ENCODE data around the gene NECTIN2. TPM values are rescaled to one million over a fixed set of nuclear protein-coding genes. Genes with fewer than 3 reads are reported as not detected.

Gene NECTIN2
- polyA plus RNA-seq, 2 of the 4 experiments (the other 2 are of a cell fraction), result 69.4 to 89.6 TPM

GRCh38 chr19:44796701-44797115 lies 49.4 kb upstream of the NECTIN2 start:
- ChIA-PET CTCF (interaction anchor here (0.9 to 48.5 kb wide), 9 partner anchors 9 to 142 kb away, joined by 4 to 1899 read pairs (median 11); partner anchors contain the start of genes BCAM and CBLC), POLR2A (no interaction called here)
- Histone ChIP-seq H3K9me3 (no peaks in the 10 kb centered on the region), H3K27ac (peak overlapping the region; percentile 47 to 83; a peak in 5 of 6 replicates), H3K4me3 (no peak overlapping the region), H3K4me2 (peak overlapping the region; percentile 20), H3K4me1 (peaks cover 19% of the 10 kb centered on the region)
- ATAC-seq (peak in 1 of 2 experiments; percentile 24; a peak in 2 of 6 replicates), FAIRE-seq (no peak), DNase-seq (ENCODE audit: low read depth in 1 of 2, low spot score in 1 of 2) (peak in 1 of 2 experiments; percentile 63)
- TF ChIP-seq HOXB5 (CRISPR knock-in tag; IDR thresholded peaks at IDR 0.05) (no peak), RNF2 (IDR thresholded peaks at IDR 0.05; ENCODE audit: borderline replicate concordance, low read depth) (no peak), CBX8 (IDR thresholded peaks at IDR 0.05) (no peak), MAFK (IDR thresholded peaks at IDR 0.05; ENCODE audit: partially characterized antibody) (no peak)
- 26% methylated on average over 10 of the region's 12 CpGs for WGBS (ENCODE audit: missing lambda C conversion rate)

DNA sequence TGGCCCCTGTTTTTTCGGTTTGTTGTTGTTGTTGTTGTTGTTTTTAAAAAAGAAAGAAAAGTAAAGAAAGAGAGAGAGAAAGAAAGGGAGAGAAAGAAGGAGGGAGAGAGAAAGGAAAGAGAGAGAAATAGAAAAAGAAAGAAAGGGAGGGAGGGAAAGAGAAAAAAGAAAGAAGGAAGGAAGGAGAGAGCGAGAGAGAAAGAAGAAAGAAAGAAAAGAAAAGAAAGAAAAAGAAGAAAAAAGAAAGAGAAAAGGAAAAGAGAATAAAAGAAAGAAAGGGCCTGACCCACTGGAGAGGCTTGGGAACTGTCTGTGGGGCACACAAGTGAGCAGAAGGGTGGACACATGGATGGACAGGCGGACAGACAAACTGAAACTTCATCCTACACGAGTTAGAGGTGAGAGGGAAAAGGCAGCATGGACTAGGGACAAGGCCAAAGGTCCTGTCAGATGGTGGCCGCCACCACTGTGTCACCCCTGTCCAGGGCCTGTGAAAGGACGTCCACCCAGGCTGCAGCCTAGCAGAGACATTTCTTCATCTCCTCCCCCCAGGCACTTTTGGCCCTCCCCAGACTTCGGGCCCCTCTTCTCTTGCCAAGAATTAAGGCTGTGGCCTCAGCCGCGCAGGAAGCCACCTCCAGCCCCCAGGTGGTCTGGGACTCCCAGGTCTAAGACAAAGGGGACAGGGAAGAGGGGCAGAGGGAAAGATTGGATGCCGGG lies 46.3 kb upstream of the NECTIN2 start:
- POLR2A ChIA-PET, result no interaction called here
- no peak for TF ChIP-seq PBX3 (IDR thresholded peaks at IDR 0.05)
- TF ChIP-seq KDM1A (IDR thresholded peaks at IDR 0.05; ENCODE audit: low read depth), result no peak
- TF ChIP-seq ESRRA (IDR thresholded peaks at IDR 0.05; ENCODE audit: borderline replicate concordance, low read length), result no peak
- no peak for TF ChIP-seq GATA3 (IDR thresholded peaks at IDR 0.05; ENCODE audit: borderline replicate concordance)
- TF ChIP-seq NFE2L2 (conservative IDR thresholded peaks at IDR 0.05; ENCODE audit: low read length), result no peak
- no peak for DNase-seq (ENCODE audit: low read depth in 1 of 2, low spot score in 1 of 2)
- Histone ChIP-seq H3K4me1 (peaks cover 19% of the 10 kb centered on the region), H3K27ac (peak overlapping the region; percentile 62 to 79; a peak in 5 of 6 replicates), H3K9me3 (0 out of 3 replicates have a peak, but pooled peaks cover 6% of the 10 kb centered on the region), H3K4me2 (peak overlapping the region; percentile 37; the same call in 2 of the 3 replicates), H3K4me3 (no peak overlapping the region)
- FAIRE-seq, result no peak
- 46% methylated on average over 10 of the region's 10 CpGs for WGBS (ENCODE audit: missing lambda C conversion rate)
- peak; percentile 26 to 32; a peak in 5 of 6 replicates for ATAC-seq
- CTCF ChIA-PET, result interaction anchor here (0.8 to 9.1 kb wide), 8 partner anchors 7 to 111 kb away, joined by 3 to 170 read pairs (median 16); partner anchors contain the start of gene BCAM

GRCh38 chr19:44800461-44800860 lies 45.6 kb upstream of the NECTIN2 start:
- Histone ChIP-seq H3K27ac (peak overlapping the region; percentile 62 to 79; a peak in 5 of 6 replicates), H3K4me2 (peak overlapping the region; percentile 37; the same call in 2 of the 3 replicates), H3K4me1 (peaks cover 19% of the 10 kb centered on the region), H3K9me3 (0 out of 3 replicates have a peak, but pooled peaks cover 6% of the 10 kb centered on the region), H3K4me3 (no peak overlapping the region)
- peak; percentile 90 for FAIRE-seq
- peak; percentile 95 to 98 for ATAC-seq
- 0 out of 2 replicates have a peak, but pooled peaks have one; percentile 42 for TF ChIP-seq ATOH8 (CRISPR knock-in tag; IDR thresholded peaks at IDR 0.05; ENCODE audit: low read depth)
- TF ChIP-seq, protein P1, sequence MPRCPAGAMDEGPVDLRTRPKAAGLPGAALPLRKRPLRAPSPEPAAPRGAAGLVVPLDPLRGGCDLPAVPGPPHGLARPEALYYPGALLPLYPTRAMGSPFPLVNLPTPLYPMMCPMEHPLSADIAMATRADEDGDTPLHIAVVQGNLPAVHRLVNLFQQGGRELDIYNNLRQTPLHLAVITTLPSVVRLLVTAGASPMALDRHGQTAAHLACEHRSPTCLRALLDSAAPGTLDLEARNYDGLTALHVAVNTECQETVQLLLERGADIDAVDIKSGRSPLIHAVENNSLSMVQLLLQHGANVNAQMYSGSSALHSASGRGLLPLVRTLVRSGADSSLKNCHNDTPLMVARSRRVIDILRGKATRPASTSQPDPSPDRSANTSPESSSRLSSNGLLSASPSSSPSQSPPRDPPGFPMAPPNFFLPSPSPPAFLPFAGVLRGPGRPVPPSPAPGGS (IDR thresholded peaks at IDR 0.05), result no peak
- TF ChIP-seq CBX8 (IDR thresholded peaks at IDR 0.05), result no peak
- TF ChIP-seq CBX2 (IDR thresholded peaks at IDR 0.05; ENCODE audit: borderline replicate concordance, low read depth), result no peak
- TF ChIP-seq GATA3 (IDR thresholded peaks at IDR 0.05; ENCODE audit: borderline replicate concordance), result no peak
- TF ChIP-seq, protein P2, sequence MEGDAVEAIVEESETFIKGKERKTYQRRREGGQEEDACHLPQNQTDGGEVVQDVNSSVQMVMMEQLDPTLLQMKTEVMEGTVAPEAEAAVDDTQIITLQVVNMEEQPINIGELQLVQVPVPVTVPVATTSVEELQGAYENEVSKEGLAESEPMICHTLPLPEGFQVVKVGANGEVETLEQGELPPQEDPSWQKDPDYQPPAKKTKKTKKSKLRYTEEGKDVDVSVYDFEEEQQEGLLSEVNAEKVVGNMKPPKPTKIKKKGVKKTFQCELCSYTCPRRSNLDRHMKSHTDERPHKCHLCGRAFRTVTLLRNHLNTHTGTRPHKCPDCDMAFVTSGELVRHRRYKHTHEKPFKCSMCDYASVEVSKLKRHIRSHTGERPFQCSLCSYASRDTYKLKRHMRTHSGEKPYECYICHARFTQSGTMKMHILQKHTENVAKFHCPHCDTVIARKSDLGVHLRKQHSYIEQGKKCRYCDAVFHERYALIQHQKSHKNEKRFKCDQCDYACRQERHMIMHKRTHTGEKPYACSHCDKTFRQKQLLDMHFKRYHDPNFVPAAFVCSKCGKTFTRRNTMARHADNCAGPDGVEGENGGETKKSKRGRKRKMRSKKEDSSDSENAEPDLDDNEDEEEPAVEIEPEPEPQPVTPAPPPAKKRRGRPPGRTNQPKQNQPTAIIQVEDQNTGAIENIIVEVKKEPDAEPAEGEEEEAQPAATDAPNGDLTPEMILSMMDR (IDR thresholded peaks at IDR 0.05), result peak; percentile 92
- peak; percentile 90 for TF ChIP-seq SMC3 (IDR thresholded peaks at IDR 0.05)
- peak; percentile 81 to 86 for TF ChIP-seq RAD21 (conservative IDR thresholded peaks at IDR 0.05 in 1 of 2, IDR thresholded peaks at IDR 0.05 in 1 of 2)
- peak; percentile 8 to 68; a peak in 2 of 4 replicates for TF ChIP-seq CEBPB (IDR thresholded peaks at IDR 0.05)
- no peak for TF ChIP-seq POLR2A (IDR thresholded peaks at IDR 0.05; ENCODE audit: low read length)
- TF ChIP-seq EP300 (IDR thresholded peaks at IDR 0.05), result no peak
- peak; percentile 7 for TF ChIP-seq ZFP36 (IDR thresholded peaks at IDR 0.05; ENCODE audit: borderline replicate concordance, partially characterized antibody)
- DNase-seq (ENCODE audit: low read depth in 1 of 2, low spot score in 1 of 2), result peak; percentile 89 to 97
- ChIA-PET CTCF (interaction anchor here (0.8 to 9.1 kb wide), 5 partner anchors 11 to 76 kb away, joined by 3 to 170 read pairs (median 18); no protein-coding TSS in a partner anchor), POLR2A (no interaction called here)
- 0% methylated on average over 2 of the region's 3 CpGs for WGBS (ENCODE audit: missing lambda C conversion rate)
